Measurements from ENCODE around the gene CFAP410. TPM values are rescaled to one million over a fixed set of nuclear protein-coding genes. Genes with fewer than 3 reads are reported as not detected.

Gene CFAP410
- total RNA-seq, 6 donors from 2014 or later: 34.4 to 85.9 (median 48.4) TPM

- Histone ChIP-seq H3K27ac (no peak overlapping the region), H3K9me3 (no peaks in the 10 kb centered on the region), H3K36me3 (no peaks in the 10 kb centered on the region), H3K27me3 (no peaks in the 10 kb centered on the region), H3K4me3 (no peak overlapping the region), H3K4me1 (peaks cover 25 to 45% (median 30%) of the 10 kb centered on the region in 4 donors)
- TF ChIP-seq EP300 (IDR thresholded peaks at IDR 0.05) (no peak), POLR2AphosphoS5 (IDR thresholded peaks at IDR 0.05) (no peak), POLR2A (IDR thresholded peaks at IDR 0.05) (no peak)
- TF ChIP-seq, protein P1, sequence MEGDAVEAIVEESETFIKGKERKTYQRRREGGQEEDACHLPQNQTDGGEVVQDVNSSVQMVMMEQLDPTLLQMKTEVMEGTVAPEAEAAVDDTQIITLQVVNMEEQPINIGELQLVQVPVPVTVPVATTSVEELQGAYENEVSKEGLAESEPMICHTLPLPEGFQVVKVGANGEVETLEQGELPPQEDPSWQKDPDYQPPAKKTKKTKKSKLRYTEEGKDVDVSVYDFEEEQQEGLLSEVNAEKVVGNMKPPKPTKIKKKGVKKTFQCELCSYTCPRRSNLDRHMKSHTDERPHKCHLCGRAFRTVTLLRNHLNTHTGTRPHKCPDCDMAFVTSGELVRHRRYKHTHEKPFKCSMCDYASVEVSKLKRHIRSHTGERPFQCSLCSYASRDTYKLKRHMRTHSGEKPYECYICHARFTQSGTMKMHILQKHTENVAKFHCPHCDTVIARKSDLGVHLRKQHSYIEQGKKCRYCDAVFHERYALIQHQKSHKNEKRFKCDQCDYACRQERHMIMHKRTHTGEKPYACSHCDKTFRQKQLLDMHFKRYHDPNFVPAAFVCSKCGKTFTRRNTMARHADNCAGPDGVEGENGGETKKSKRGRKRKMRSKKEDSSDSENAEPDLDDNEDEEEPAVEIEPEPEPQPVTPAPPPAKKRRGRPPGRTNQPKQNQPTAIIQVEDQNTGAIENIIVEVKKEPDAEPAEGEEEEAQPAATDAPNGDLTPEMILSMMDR (IDR thresholded peaks at IDR 0.05): no peak
- DNase-seq (peak in 1 of 2 donors; percentile 69), ATAC-seq (ENCODE audit: low FRiP score in 2 of 2) (no peak)
- 67 to 81% methylated on average over 3 to 12 of the region's 13 CpGs for WGBS, 2 donors
Observed at GRCh38 chr21:44296916-44297315, 42.3 kb downstream of the CFAP410 start.

- ATAC-seq (ENCODE audit: low FRiP score in 2 of 2): no peak
- 70 to 77% methylated on average over 2 to 9 of the region's 12 CpGs for WGBS, 2 donors
- Histone ChIP-seq H3K4me1 (peaks cover 17 to 37% (median 22%) of the 10 kb centered on the region in 4 donors), H3K9me3 (no peaks in the 10 kb centered on the region), H3K27ac (no peak overlapping the region), H3K27me3 (no peaks in the 10 kb centered on the region), H3K36me3 (no peaks in the 10 kb centered on the region), H3K4me3 (no peak overlapping the region)
- TF ChIP-seq POLR2AphosphoS5 (IDR thresholded peaks at IDR 0.05) (no peak), EP300 (IDR thresholded peaks at IDR 0.05) (no peak), POLR2A (IDR thresholded peaks at IDR 0.05) (no peak)
- TF ChIP-seq, protein P1 (IDR thresholded peaks at IDR 0.05): no peak
- DNase-seq: peak in 1 of 2 donors; percentile 74
Observed at GRCh38 chr21:44296103-44296519, 43.1 kb downstream of the CFAP410 start.

- H3K36me3 ChIP-seq: no peaks in the 10 kb centered on the region
- ATAC-seq (ENCODE audit: low FRiP score in 2 of 2) (no peak), DNase-seq (peak in 1 of 2 donors; percentile 41)
- H3K27ac ChIP-seq: no peak overlapping the region
- TF ChIP-seq POLR2AphosphoS5 (IDR thresholded peaks at IDR 0.05): no peak
- H3K4me3 ChIP-seq: no peak overlapping the region
- no peaks in the 10 kb centered on the region for H3K27me3 ChIP-seq
- 78 to 95% methylated on average over 4 to 10 of the region's 10 CpGs for WGBS, 2 donors
- peaks cover 12 to 32% (median 17%) of the 10 kb centered on the region in 4 donors for H3K4me1 ChIP-seq
- H3K9me3 ChIP-seq: no peaks in the 10 kb centered on the region
Observed at GRCh38 chr21:44295646-44296045, 43.5 kb downstream of the CFAP410 start.

- H3K4me3 ChIP-seq: no peak overlapping the region
Observed at GRCh38 chr21:44295163-44295573, 44.0 kb downstream of the CFAP410 start.

GRCh38 chr21:44294391-44295162 is 44.6 kb downstream of the CFAP410 start:
- Histone ChIP-seq H3K9me3 (no peaks in the 10 kb centered on the region), H3K36me3 (no peaks in the 10 kb centered on the region), H3K27ac (no peak overlapping the region), H3K4me1 (peaks cover 12 to 27% (median 15%) of the 10 kb centered on the region in 4 donors), H3K27me3 (no peaks in the 10 kb centered on the region), H3K4me3 (no peak overlapping the region)
- peak in 1 of 2 donors; percentile 39 for ATAC-seq (ENCODE audit: low FRiP score in 2 of 2)
- TF ChIP-seq POLR2A (IDR thresholded peaks at IDR 0.05): no peak
- TF ChIP-seq EP300 (IDR thresholded peaks at IDR 0.05): no peak
- TF ChIP-seq POLR2AphosphoS5 (IDR thresholded peaks at IDR 0.05): no peak
- TF ChIP-seq, protein P1 (IDR thresholded peaks at IDR 0.05): no peak
- peak in 1 of 2 donors; percentile 87 for DNase-seq
- WGBS, 2 donors: 58 to 74% methylated on average over 11 to 21 of the region's 26 CpGs

More at GRCh38 chr21:44295163-44295573, 44.0 kb downstream of the CFAP410 start:
- no peaks in the 10 kb centered on the region for H3K27me3 ChIP-seq
- H3K27ac ChIP-seq: no peak overlapping the region
- DNase-seq (no peak), ATAC-seq (ENCODE audit: low FRiP score in 2 of 2) (no peak)
- H3K9me3 ChIP-seq: no peaks in the 10 kb centered on the region
- 78 to 84% methylated on average over 13 to 14 of the region's 14 CpGs for WGBS, 2 donors
- peaks cover 12 to 28% (median 16%) of the 10 kb centered on the region in 4 donors for H3K4me1 ChIP-seq
- no peaks in the 10 kb centered on the region for H3K36me3 ChIP-seq
- TF ChIP-seq, protein P1 (IDR thresholded peaks at IDR 0.05): no peak
- TF ChIP-seq POLR2A (IDR thresholded peaks at IDR 0.05) (no peak), POLR2AphosphoS5 (IDR thresholded peaks at IDR 0.05) (no peak), EP300 (IDR thresholded peaks at IDR 0.05) (no peak)

All from upper lobe of left lung (tissue), 6 donors.